Measurements from ENCODE around the gene NAPB. TPM values are rescaled to one million over a fixed set of nuclear protein-coding genes. Genes with fewer than 3 reads are reported as not detected.
"Not testable (repeated sequence)": the region's sequence is repeated elsewhere in the genome, so short reads cannot be mapped to it uniquely, and the experiment has no call there.

Gene NAPB
- total RNA-seq, 1 donor from 2014 or later: 10.8 TPM

DNA sequence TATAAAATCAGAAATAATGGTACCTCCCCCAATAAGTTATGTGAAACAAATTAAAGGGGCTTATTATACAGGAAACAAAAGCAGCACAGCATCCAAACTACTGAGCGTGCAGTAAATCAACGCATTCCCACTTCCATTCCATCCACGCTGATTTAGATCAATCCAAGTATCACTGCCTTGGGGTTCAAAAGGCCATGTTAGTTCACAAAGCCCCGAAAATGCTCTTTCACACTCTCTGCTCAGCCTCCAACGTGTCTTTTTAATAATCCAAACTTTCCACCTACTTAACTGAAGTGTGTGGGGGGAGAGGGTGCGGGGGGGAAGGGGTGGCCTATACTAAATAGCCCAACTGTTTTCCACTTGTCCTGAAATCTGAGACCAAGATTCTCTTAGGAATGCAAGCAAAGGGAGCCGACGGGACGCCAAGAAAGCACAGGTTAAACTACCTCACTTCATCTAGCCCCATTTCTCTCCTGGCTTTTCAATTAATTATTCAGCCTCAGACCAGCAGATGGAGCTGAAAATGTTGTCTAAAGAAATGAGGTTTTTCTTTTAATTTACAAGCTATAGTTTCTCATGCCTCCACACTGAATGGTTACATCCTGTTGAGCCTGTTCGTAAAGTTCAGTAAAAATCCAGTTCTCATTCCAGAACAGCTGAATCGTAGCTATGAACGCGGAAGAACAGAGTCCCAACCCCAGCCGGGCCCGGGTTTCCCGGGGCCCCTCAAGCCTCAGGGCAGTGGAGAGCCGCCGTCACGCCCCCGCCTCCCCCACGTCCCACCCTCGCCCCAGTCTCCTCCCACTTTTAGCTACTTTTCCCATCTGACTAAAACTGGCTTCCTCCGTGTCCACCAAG is 71.7 kb downstream of the NAPB start:
- Histone ChIP-seq H3K36me3 (ENCODE audit: control insufficient read depth, insufficient read depth, low read length) (peaks cover 6% of the 10 kb centered on the region), H3K27me3 (ENCODE audit: control insufficient read depth, insufficient read depth, low read length) (no peaks in the 10 kb centered on the region), H3K4me3 (ENCODE audit: low read depth, low read length) (peak overlapping the region; percentile 84)
- DNase-seq (ENCODE audit: low read depth): peak; percentile 73
- peak; percentile 38 for TF ChIP-seq CTCF (IDR thresholded peaks at IDR 0.05; ENCODE audit: insufficient read depth, low read length, severe bottlenecking)
- FAIRE-seq: no peak

DNA sequence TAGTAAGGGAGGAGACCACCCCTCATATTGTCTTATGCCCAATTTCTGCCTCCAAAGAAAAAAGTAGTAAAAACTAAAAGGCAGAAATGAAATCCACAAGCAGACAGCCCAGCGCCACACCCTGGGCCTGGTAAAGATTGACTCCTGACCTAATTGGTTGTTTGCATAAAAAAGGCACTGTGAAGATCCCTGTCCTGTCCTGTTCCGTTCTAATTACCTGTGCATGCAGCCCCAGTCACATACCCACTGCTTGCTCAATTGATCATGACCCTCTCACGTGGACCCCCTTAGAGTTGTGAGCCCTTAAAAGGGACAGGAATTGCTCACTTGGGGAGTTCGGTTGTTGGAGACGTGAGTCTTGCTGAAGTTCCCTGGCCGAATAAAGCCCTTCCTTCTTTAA is 72.8 kb downstream of the NAPB start:
- not testable (repeated sequence) for FAIRE-seq; DNase-seq (ENCODE audit: low read depth); H3K4me3 ChIP-seq (ENCODE audit: low read depth, low read length)

GRCh38 chr20:23347791-23348190 is 73.5 kb downstream of the NAPB start:
- DNase-seq (ENCODE audit: low read depth): no peak
- no peak for TF ChIP-seq CTCF (IDR thresholded peaks at IDR 0.05; ENCODE audit: insufficient read depth, low read length, severe bottlenecking)
- no peaks in the 10 kb centered on the region for H3K27me3 ChIP-seq (ENCODE audit: control insufficient read depth, insufficient read depth, low read length)
- H3K36me3 ChIP-seq (ENCODE audit: control insufficient read depth, insufficient read depth, low read length): no peaks in the 10 kb centered on the region
- no peak for FAIRE-seq
- H3K4me3 ChIP-seq (ENCODE audit: low read depth, low read length): no peak overlapping the region

More for the DNA sequence above, 72.8 kb downstream of the NAPB start:
- H3K27me3 ChIP-seq (ENCODE audit: control insufficient read depth, insufficient read depth, low read length); H3K36me3 ChIP-seq (ENCODE audit: control insufficient read depth, insufficient read depth, low read length): not testable (repeated sequence)

GRCh38 chr20:23346002-23346401 is 75.3 kb downstream of the NAPB start:
- peak; percentile 68 for FAIRE-seq
- TF ChIP-seq CTCF (IDR thresholded peaks at IDR 0.05; ENCODE audit: insufficient read depth, low read length, severe bottlenecking): no peak
- no peaks in the 10 kb centered on the region for H3K36me3 ChIP-seq (ENCODE audit: control insufficient read depth, insufficient read depth, low read length)
- no peak for DNase-seq (ENCODE audit: low read depth)
- no peaks in the 10 kb centered on the region for H3K27me3 ChIP-seq (ENCODE audit: control insufficient read depth, insufficient read depth, low read length)
- no peak overlapping the region for H3K4me3 ChIP-seq (ENCODE audit: low read depth, low read length)

DNA sequence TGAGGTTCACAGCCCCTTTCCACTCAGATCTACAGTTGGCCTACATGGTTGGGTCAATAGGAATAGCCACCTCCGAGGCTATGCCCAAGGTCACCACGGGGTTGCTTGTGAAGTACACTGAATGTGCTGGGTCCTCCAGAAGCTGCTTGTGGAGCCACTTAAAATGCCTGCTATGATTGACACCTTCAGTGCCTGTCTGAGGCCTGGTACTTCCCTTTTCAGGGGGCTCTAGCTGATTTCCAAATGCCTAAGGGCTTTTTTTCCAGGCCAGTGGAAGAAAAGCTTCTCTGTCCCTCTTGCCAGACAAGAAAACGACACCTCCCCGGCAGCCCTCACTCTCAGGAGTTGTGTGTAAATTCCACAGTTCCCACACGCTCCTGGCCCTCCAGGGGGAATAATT is 77.0 kb downstream of the NAPB start:
- no peaks in the 10 kb centered on the region for H3K36me3 ChIP-seq (ENCODE audit: control insufficient read depth, insufficient read depth, low read length)
- no peak overlapping the region for H3K4me3 ChIP-seq (ENCODE audit: low read depth, low read length)
- no peaks in the 10 kb centered on the region for H3K27me3 ChIP-seq (ENCODE audit: control insufficient read depth, insufficient read depth, low read length)
- no peak for TF ChIP-seq CTCF (IDR thresholded peaks at IDR 0.05; ENCODE audit: insufficient read depth, low read length, severe bottlenecking)
- FAIRE-seq (no peak), DNase-seq (ENCODE audit: low read depth) (no peak)

DNA sequence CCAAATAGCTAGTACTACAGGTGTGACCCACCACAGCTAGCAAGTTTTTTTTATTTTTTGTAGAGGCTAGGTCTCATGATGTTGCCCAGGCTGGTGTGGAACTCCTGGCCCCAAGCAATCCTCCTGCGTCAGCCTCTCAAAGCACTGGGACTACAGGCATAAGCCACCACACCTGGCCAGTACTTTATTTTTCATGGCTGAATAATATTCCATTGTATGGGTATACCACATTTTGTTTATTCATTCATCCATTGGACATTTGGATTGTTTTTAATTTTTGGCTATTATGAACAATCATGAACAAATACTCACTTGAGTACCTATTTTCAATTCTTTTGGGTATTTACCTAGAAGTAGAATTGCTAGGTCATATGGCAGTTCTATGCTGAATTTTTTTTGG is 77.7 kb downstream of the NAPB start:
- no peak for FAIRE-seq

More for the DNA sequence above, 77.7 kb downstream of the NAPB start:
- Histone ChIP-seq H3K36me3 (ENCODE audit: control insufficient read depth, insufficient read depth, low read length) (no peaks in the 10 kb centered on the region), H3K27me3 (ENCODE audit: control insufficient read depth, insufficient read depth, low read length) (no peaks in the 10 kb centered on the region), H3K4me3 (ENCODE audit: low read depth, low read length) (no peak overlapping the region)
- no peak for DNase-seq (ENCODE audit: low read depth)
- TF ChIP-seq CTCF (IDR thresholded peaks at IDR 0.05; ENCODE audit: insufficient read depth, low read length, severe bottlenecking): no peak

Measured in bronchial epithelial cell (primary cell).